Endothelial cell of umbilical vein (primary cell): ENCODE measurements around the gene PCBD1. TPM values are rescaled to one million over a fixed set of nuclear protein-coding genes. Genes with fewer than 3 reads are reported as not detected.

Experiments
- BruUV-seq: library from RNA; stranded (reverse); fragments of 400-500 nt; replicated peaks from 2 replicates; lab custom pipeline; 2021; lab: Mats Ljungman, UMichigan
- CTCF ChIA-PET: fragments of 300-600, 350-600 bp; sonication (Branson Sonifier 250); formaldehyde crosslinking; loops from one replicate; lab custom pipeline; 2021; ENCODE audit warnings: antibody characterized with exemption, inconsistent platforms; lab: Charles Lee
- POLR2A ChIA-PET: fragments of 300-600, 350-600 bp; sonication (Branson Sonifier 250); formaldehyde crosslinking; loops from one replicate; lab custom pipeline; 2021; ENCODE audit warnings: antibody characterized with exemption, inconsistent platforms; lab: Charles Lee
- DNase-seq: peaks from one replicate; pipeline ENCODE4 v3.0.0-alpha.2; 2011; ENCODE audit warnings: low read depth, low spot score
- FAIRE-seq: peaks from 2 replicates; lab custom pipeline; 2011; peaks lifted over from hg19 to GRCh38; lab: Jason Lieb, UNC
- H2AFZ ChIP-seq: 2 replicates; pipeline ENCODE4 v1.6.0; 2012; ENCODE audit warnings: low read depth, low read length, control low read depth, inconsistent platforms
- H3K27ac ChIP-seq: 2 replicates; pipeline ENCODE4 v1.5.1; 2011; ENCODE audit warnings: low read depth, mild to moderate bottlenecking, control low read depth, low read length, moderate library complexity; ENCODE audit not compliant: insufficient read depth
- H3K27me3 ChIP-seq, 2 experiments: 2 replicates each; pipeline versions ENCODE4 v1.6.0 to v1.6.1; 2011; ENCODE audit warnings: low read length in 2 of 2, mixed read lengths in 1 of 2; ENCODE audit not compliant: control insufficient read depth in 2 of 2, insufficient read depth in 2 of 2
- H3K36me3 ChIP-seq, 2 experiments: 2 replicates in 1 of 2; 3 replicates in 1 of 2; pipeline ENCODE4 v1.5.1; 2011; ENCODE audit warnings: low read length in 2 of 2, mild to moderate bottlenecking in 1 of 2, moderate library complexity in 1 of 2; ENCODE audit not compliant: control insufficient read depth in 2 of 2, insufficient read depth in 2 of 2; ENCODE audit errors: extremely low read depth in 1 of 2
- H3K4me1 ChIP-seq: 3 replicates; pipeline ENCODE4 v1.5.1; 2011; ENCODE audit warnings: mild to moderate bottlenecking, low read length; ENCODE audit not compliant: control insufficient read depth, insufficient read depth; ENCODE audit errors: extremely low read depth
- H3K4me2 ChIP-seq: 2 replicates; pipeline ENCODE4 v1.6.1; 2011; ENCODE audit warnings: low read length, control low read depth, mixed read lengths; ENCODE audit not compliant: insufficient read depth
- H3K4me3 ChIP-seq, 3 experiments: fragments of 200-600 bp in 1 of 3; sonication (generic), shearing (Covaris generic) in 1 of 3; replicated peaks in 1 of 3; 2 replicates each; pipeline ENCODE4 v1.5.1; 2011 to 2016; ENCODE audit warnings: control low read depth in 3 of 3, low read length in 3 of 3, mild to moderate bottlenecking in 2 of 3, inconsistent platforms in 1 of 3, low read depth in 1 of 3, moderate library complexity in 1 of 3; ENCODE audit not compliant: insufficient read depth in 1 of 3
- H3K79me2 ChIP-seq: 2 replicates; pipeline ENCODE4 v1.6.0; 2012; ENCODE audit warnings: low read length, inconsistent platforms; ENCODE audit not compliant: control insufficient read depth, insufficient read depth
- H3K9ac ChIP-seq: replicated peaks from 2 replicates; pipeline ENCODE3; 2011; ENCODE audit warnings: low read length, control low read depth; ENCODE audit not compliant: insufficient read depth; ENCODE audit errors: extremely low read depth
- H3K9me1 ChIP-seq: replicated peaks from 3 replicates; pipeline ENCODE4 v1.6.0; 2011; ENCODE audit warnings: mild to moderate bottlenecking, low read length; ENCODE audit not compliant: control insufficient read depth, insufficient read depth; ENCODE audit errors: extremely low read depth
- H3K9me3 ChIP-seq: replicated peaks from 2 replicates; pipeline ENCODE4 v1.5.1; 2012; ENCODE audit warnings: low read length, inconsistent platforms; ENCODE audit not compliant: control insufficient read depth, insufficient read depth
- H4K20me1 ChIP-seq: replicated peaks from 2 replicates; pipeline ENCODE3; 2011; ENCODE audit warnings: mild to moderate bottlenecking, low read length; ENCODE audit not compliant: control insufficient read depth, insufficient read depth; ENCODE audit errors: extremely low read depth
- CTCF ChIP-seq, 2 donors: IDR thresholded peaks; 1 replicate in 1 of 2; 2 replicates in 1 of 2; pipeline ENCODE4 v1.5.1; 2011; ENCODE audit warnings: low read length in 2 of 2, mild to moderate bottlenecking in 2 of 2, moderate library complexity in 2 of 2, control low read depth in 1 of 2, inconsistent platforms in 1 of 2, low read depth in 1 of 2; ENCODE audit not compliant: insufficient read depth in 1 of 2; ENCODE audit errors: extremely low read depth in 1 of 2
- EZH2 ChIP-seq: IDR thresholded peaks from 2 replicates; pipeline ENCODE4 v1.6.1; 2012; ENCODE audit warnings: borderline replicate concordance, low read depth, mild to moderate bottlenecking, moderate library complexity, low read length, inconsistent platforms; ENCODE audit not compliant: severe bottlenecking
- FOS ChIP-seq: IDR thresholded peaks from 2 replicates; pipeline ENCODE4 v1.6.1; 2011; ENCODE audit warnings: mild to moderate bottlenecking, low read length, moderate library complexity, borderline replicate concordance; ENCODE audit not compliant: insufficient read depth
- GATA2 ChIP-seq: IDR thresholded peaks from 2 replicates; pipeline ENCODE4 v1.7.0; 2011; ENCODE audit warnings: low read depth, mild to moderate bottlenecking, moderate library complexity, mixed read lengths, low read length; ENCODE audit not compliant: insufficient read length, insufficient read depth
- MYC ChIP-seq: IDR thresholded peaks from one replicate; pipeline ENCODE4 v1.6.1; 2011; ENCODE audit warnings: mild to moderate bottlenecking, low read depth, low read length
- POLR2A ChIP-seq: IDR thresholded peaks from 2 replicates; pipeline ENCODE4 v1.6.1; 2012; ENCODE audit warnings: low read depth, mild to moderate bottlenecking, control low read depth, low read length
- POLR2AphosphoS5 ChIP-seq: IDR thresholded peaks from 2 replicates; pipeline ENCODE4 v1.6.1; 2012; ENCODE audit warnings: low read depth, mild to moderate bottlenecking, control low read depth, low read length, moderate library complexity; ENCODE audit not compliant: insufficient read depth
- dilution Hi-C: fragments of 300-500 bp; cut with MboI; formaldehyde crosslinking; loops from one replicate; pipeline ENCODE4 v1.15.0; 2019; ENCODE audit warnings: low sequenced_read_pairs; ENCODE audit not compliant: extremely low pct_ligation_motif_present
- intact Hi-C: fragments of 100-400 bp; cut with micrococcal nuclease; formaldehyde crosslinking; loops from one replicate; pipeline ENCODE4 v1.10.0; 2022
- polyA plus RNA-seq, 4 experiments: library from polyadenylated mRNA; depleted of rRNA in 3 of 4; stranded (reverse) in 3 of 4; unstranded in 1 of 4; fragments of >200 nt; gene quantifications; 2 replicates each; pipeline versions ENCODE4 v1.2.1 to v1.2.3, GENCODE V29; 2011 to 2012; ENCODE audit warnings: missing spikeins in 1 of 4
- total RNA-seq: library from RNA; stranded (reverse); gene quantifications from 2 replicates; pipeline ENCODE4 v1.2.3, GENCODE V29; 2021
- TF ChIP-seq, protein P1 (sequence below): IDR thresholded peaks from 2 replicates; pipeline ENCODE4 v1.6.1; 2011; ENCODE audit not compliant: insufficient read depth, insufficient read length

PCBD1 gene
- total and polyA plus RNA-seq, 2 donors (not counting 3 experiments of a cell fraction or from before 2014, with no cell fraction given) = 95.7 to 113 TPM

DNA sequence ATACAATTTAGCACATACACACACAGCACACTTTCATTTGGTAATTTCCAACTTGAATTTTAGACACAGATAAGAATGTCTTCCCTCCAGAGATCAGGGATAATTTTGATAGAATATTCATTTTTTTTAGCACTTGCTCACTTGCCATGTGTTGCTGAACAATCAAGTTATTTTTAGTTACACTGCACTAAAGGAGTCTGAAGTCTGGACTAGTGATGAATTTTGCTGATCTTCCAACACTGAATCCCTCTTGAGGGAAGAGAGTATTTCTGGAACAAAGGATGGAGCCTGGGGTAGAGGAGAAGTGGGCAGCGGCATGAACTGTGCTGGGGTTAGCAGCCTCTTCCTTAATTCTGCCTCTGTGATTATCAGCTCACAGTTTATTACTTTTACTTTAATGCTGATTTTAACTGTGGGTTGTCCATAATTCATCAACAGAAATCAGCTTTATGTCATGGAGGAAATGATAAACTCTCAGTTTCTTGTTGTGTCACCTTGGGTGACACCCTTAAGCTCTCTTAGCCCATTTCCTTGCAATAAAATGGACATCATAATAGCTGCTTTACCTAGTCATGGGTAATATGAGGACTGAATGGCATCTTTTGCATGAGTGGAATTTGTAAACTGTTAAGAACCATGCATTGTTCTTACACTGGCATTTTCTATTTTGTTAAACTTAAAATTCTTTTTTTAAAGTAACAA is 40.6 kb downstream of the PCBD1 start:
- Histone ChIP-seq H4K20me1 (no peaks in the 10 kb centered on the region), H3K27ac (no peak overlapping the region), H3K27me3 (no peaks in the 10 kb centered on the region), H3K36me3 (peaks cover 2 to 6% of the 10 kb centered on the region in 2 experiments), H3K79me2 (no peaks in the 10 kb centered on the region), H3K4me2 (no peak overlapping the region), H2AFZ (no peak overlapping the region), H3K9me3 (no peaks in the 10 kb centered on the region), H3K9me1 (no peaks in the 10 kb centered on the region), H3K4me3 (no peak overlapping the region), H3K4me1 (no peaks in the 10 kb centered on the region), H3K9ac (no peak overlapping the region)
- ChIA-PET POLR2A (no interaction called here), CTCF (interaction anchor here (2.2 kb wide), 1 partner anchor 15 kb away, joined by 12 read pairs; no protein-coding TSS in a partner anchor)
- intact Hi-C loops (no loop called here), dilution Hi-C loops (no loop called here)
- BruUV-seq = no TSS peak
- FAIRE-seq = no peak
- no peak for TF ChIP-seq POLR2A
- no peak for TF ChIP-seq CTCF (IDR thresholded peaks at IDR 0.05; ENCODE audit: extremely low read depth in 1 of 2, insufficient read depth in 1 of 2, low read depth in 1 of 2, low read length in 2 of 2)
- no peak for TF ChIP-seq POLR2AphosphoS5
- TF ChIP-seq, protein P1, sequence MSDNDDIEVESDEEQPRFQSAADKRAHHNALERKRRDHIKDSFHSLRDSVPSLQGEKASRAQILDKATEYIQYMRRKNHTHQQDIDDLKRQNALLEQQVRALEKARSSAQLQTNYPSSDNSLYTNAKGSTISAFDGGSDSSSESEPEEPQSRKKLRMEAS = no peak
- TF ChIP-seq MYC = no peak
- TF ChIP-seq GATA2 = no peak
- TF ChIP-seq FOS = no peak
- no peak for TF ChIP-seq EZH2
- DNase-seq = no peak
